ENCODE measurements around the gene TMED3. TPM values are rescaled to one million over a fixed set of nuclear protein-coding genes. Genes with fewer than 3 reads are reported as not detected.

Gene TMED3
- total RNA-seq, 1 experiment from 2014 or later = 137 TPM

DNA sequence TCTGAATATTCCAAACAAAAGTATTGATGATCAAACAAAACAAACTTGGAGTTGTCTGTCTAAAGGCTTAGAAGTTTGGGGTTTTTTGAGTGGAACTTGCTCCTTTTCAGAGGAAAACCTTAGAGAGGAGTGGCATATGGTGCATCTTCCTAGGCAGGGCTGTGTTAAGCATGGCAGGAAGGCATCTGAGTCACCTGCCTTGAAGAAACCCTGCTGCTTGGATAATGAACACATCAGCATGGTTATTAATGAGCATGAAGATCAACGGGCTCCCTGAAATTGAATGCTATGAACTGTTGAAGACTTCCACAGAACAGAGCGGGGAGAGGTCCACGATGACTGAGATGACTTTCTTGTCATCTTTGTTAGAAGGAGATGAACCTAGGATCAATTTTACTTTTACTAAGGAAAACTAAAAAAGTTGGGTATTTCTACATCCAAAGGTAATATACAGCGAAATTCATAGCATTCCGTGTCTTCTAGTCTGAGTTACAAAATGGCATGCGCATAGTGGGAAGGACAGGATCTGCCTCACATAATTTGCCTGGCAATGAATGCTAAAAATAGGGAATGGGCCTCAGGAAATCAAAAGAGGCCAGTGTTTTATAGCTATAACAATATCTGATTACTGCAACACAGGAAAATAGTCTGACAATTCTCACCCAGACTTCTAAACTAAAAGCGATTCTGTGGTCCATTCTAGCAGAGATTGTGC is 11.6 kb upstream of the TMED3 start:
- Histone ChIP-seq H3K36me3 (ENCODE audit: control insufficient read depth, insufficient read depth, low read length) (no peaks in the 10 kb centered on the region), H3K27me3 (ENCODE audit: control insufficient read depth, insufficient read depth, low read length) (peaks cover 70% of the 10 kb centered on the region), H3K4me1 (ENCODE audit: control insufficient read depth, insufficient read depth, low read length) (no peaks in the 10 kb centered on the region), H3K27ac (ENCODE audit: low read length) (no peak overlapping the region), H3K4me3 (ENCODE audit: low read depth in 2 of 2, low read length in 2 of 2) (no peak overlapping the region), H3K9me3 (ENCODE audit: control insufficient read depth, insufficient read depth, low read depth, low read length) (no peaks in the 10 kb centered on the region)
- no peak for DNase-seq (ENCODE audit: low read depth, low spot score)
- intact Hi-C loops (cut with micrococcal nuclease; ENCODE audit: unreplicated experiment) = no loop called here
- no TSS peak for BruUV-seq (replicated peaks)
- in situ Hi-C loops (cut with HindIII; ENCODE audit: low pct_unique_long_range_greater_than_20kb, low sequenced_read_pairs) = no loop called here
- TF ChIP-seq TCF7L2 (IDR thresholded peaks at IDR 0.05; ENCODE audit: low read depth, low read length) (no peak), POLR2AphosphoS5 (IDR thresholded peaks at IDR 0.05; ENCODE audit: low read depth, low read length) (no peak), SIN3A (IDR thresholded peaks at IDR 0.05; ENCODE audit: borderline replicate concordance, insufficient read depth, low read depth, low read length) (no peak)
- TF ChIP-seq, protein P1, sequence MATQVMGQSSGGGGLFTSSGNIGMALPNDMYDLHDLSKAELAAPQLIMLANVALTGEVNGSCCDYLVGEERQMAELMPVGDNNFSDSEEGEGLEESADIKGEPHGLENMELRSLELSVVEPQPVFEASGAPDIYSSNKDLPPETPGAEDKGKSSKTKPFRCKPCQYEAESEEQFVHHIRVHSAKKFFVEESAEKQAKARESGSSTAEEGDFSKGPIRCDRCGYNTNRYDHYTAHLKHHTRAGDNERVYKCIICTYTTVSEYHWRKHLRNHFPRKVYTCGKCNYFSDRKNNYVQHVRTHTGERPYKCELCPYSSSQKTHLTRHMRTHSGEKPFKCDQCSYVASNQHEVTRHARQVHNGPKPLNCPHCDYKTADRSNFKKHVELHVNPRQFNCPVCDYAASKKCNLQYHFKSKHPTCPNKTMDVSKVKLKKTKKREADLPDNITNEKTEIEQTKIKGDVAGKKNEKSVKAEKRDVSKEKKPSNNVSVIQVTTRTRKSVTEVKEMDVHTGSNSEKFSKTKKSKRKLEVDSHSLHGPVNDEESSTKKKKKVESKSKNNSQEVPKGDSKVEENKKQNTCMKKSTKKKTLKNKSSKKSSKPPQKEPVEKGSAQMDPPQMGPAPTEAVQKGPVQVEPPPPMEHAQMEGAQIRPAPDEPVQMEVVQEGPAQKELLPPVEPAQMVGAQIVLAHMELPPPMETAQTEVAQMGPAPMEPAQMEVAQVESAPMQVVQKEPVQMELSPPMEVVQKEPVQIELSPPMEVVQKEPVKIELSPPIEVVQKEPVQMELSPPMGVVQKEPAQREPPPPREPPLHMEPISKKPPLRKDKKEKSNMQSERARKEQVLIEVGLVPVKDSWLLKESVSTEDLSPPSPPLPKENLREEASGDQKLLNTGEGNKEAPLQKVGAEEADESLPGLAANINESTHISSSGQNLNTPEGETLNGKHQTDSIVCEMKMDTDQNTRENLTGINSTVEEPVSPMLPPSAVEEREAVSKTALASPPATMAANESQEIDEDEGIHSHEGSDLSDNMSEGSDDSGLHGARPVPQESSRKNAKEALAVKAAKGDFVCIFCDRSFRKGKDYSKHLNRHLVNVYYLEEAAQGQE (IDR thresholded peaks at IDR 0.05; ENCODE audit: insufficient read depth in 1 of 2, low read depth in 2 of 2, low read length in 1 of 2) = no peak
- TF ChIP-seq, protein P2, sequence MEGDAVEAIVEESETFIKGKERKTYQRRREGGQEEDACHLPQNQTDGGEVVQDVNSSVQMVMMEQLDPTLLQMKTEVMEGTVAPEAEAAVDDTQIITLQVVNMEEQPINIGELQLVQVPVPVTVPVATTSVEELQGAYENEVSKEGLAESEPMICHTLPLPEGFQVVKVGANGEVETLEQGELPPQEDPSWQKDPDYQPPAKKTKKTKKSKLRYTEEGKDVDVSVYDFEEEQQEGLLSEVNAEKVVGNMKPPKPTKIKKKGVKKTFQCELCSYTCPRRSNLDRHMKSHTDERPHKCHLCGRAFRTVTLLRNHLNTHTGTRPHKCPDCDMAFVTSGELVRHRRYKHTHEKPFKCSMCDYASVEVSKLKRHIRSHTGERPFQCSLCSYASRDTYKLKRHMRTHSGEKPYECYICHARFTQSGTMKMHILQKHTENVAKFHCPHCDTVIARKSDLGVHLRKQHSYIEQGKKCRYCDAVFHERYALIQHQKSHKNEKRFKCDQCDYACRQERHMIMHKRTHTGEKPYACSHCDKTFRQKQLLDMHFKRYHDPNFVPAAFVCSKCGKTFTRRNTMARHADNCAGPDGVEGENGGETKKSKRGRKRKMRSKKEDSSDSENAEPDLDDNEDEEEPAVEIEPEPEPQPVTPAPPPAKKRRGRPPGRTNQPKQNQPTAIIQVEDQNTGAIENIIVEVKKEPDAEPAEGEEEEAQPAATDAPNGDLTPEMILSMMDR (IDR thresholded peaks at IDR 0.05) = no peak
- CTCF ChIA-PET = no interaction called here
- no peak for ATAC-seq
- POLR2A ChIA-PET = interaction anchor here (0.6 kb wide), 1 partner anchor 9 kb away, joined by 8 read pairs; no protein-coding TSS in a partner anchor

DNA sequence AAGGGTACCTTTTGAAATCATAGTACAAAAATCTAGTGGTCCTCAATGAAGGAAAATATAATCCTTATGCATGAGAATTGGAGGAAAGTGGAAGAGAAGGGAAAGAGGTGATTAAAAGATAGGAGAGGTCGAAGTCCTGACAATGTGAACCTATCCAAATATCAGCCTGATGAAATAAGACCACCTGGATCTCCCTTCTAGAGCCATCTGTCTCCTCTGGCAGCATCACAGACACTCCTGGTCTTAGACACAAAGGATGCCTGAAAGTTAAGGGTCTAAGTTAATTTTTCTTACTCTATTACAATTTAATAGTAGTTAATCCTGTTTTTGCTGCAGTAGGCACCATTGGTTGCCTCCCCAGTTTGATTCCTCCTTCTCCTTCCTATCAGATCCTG is 11.1 kb upstream of the TMED3 start:
- Histone ChIP-seq H3K36me3 (ENCODE audit: control insufficient read depth, insufficient read depth, low read length) (no peaks in the 10 kb centered on the region), H3K4me3 (ENCODE audit: low read depth in 2 of 2, low read length in 2 of 2) (no peak overlapping the region), H3K27me3 (ENCODE audit: control insufficient read depth, insufficient read depth, low read length) (peaks cover 75% of the 10 kb centered on the region), H3K4me1 (ENCODE audit: control insufficient read depth, insufficient read depth, low read length) (no peaks in the 10 kb centered on the region), H3K9me3 (ENCODE audit: control insufficient read depth, insufficient read depth, low read depth, low read length) (no peaks in the 10 kb centered on the region), H3K27ac (ENCODE audit: low read length) (no peak overlapping the region)
- TF ChIP-seq, protein P2 (IDR thresholded peaks at IDR 0.05) = no peak
- no TSS peak for BruUV-seq (replicated peaks)
- ChIA-PET CTCF (no interaction called here), POLR2A (interaction anchor here (0.6 kb wide), 1 partner anchor 10 kb away, joined by 8 read pairs; no protein-coding TSS in a partner anchor)
- intact Hi-C loops (cut with micrococcal nuclease; ENCODE audit: unreplicated experiment) = no loop called here
- in situ Hi-C loops (cut with HindIII; ENCODE audit: low pct_unique_long_range_greater_than_20kb, low sequenced_read_pairs) = no loop called here
- DNase-seq (ENCODE audit: low read depth, low spot score) (no peak), ATAC-seq (no peak)
